ENCODE data around the gene TOMM70. TPM values are rescaled to one million over a fixed set of nuclear protein-coding genes. Genes with fewer than 3 reads are reported as not detected.

TOMM70 gene
- total and polyA plus RNA-seq, 2 of the 13 experiments (the other 11 are each of a cell fraction or from before 2014, with no cell fraction given): 27.0 to 77.2 TPM

- no peaks in the 10 kb centered on the region for H4K20me1 ChIP-seq (ENCODE audit: insufficient read depth, low read length)
- FAIRE-seq (no peak), ATAC-seq (no peak), DNase-seq (ENCODE audit: low spot score) (no peak)
- no peak overlapping the region for H2AFZ ChIP-seq (ENCODE audit: low read length)
- POLR2A ChIA-PET: no interaction called here
- intact Hi-C loops (cut with micrococcal nuclease; ENCODE audit: unreplicated experiment): no loop called here
- no peak overlapping the region for H3K9ac ChIP-seq (ENCODE audit: insufficient read depth, low read depth, low read length)
- H3K27me3 ChIP-seq (ENCODE audit: control insufficient read depth in 1 of 2, insufficient read depth in 2 of 2, low read length in 2 of 2): no peaks in the 10 kb centered on the region
- H3K9me3 ChIP-seq (ENCODE audit: low read length): no peaks in the 10 kb centered on the region
- H3K79me2 ChIP-seq (ENCODE audit: insufficient read depth, low read length): no peaks in the 10 kb centered on the region
- no peak overlapping the region for H3K4me3 ChIP-seq (replicated peaks in 1 of 3; ENCODE audit: insufficient read depth in 1 of 3, low read depth in 2 of 3, low read length in 3 of 3)
- no peak for TF ChIP-seq TARDBP (CRISPR knock-in tag; IDR thresholded peaks at IDR 0.05)
- no peaks in the 10 kb centered on the region; the same call in 1 of the 2 replicates for H3K4me1 ChIP-seq (ENCODE audit: insufficient read depth, low read length)
- H3K4me2 ChIP-seq (ENCODE audit: low read depth, low read length): no peak overlapping the region
- peaks cover 0 to 1% of the 10 kb centered on the region in 2 experiments; a peak in 1 of 5 replicates for H3K36me3 ChIP-seq (replicated peaks in 1 of 2; ENCODE audit: control insufficient read depth in 1 of 2, insufficient read depth in 2 of 2, low read length in 2 of 2)
- in situ Hi-C loops (cut with HindIII; ENCODE audit: extremely low pct_ligation_motif_present, low pct_unique_long_range_greater_than_20kb): no loop called here
- 76% methylated on average over 7 of the region's 8 CpGs for WGBS (ENCODE audit: low lambda C conversion rate)
- no TSS peak for BruUV-seq (replicated peaks)
- no peak overlapping the region for H3K27ac ChIP-seq (ENCODE audit: extremely low read length, insufficient read depth, low read length)
- CTCF ChIA-PET (ENCODE audit: low intra/inter-chr PET ratio, low total read pairs): no interaction called here
Observed at GRCh38 chr3:100426067-100426682, 25.3 kb upstream of the TOMM70 start.

GRCh38 chr3:100425316-100425715 is 24.4 kb upstream of the TOMM70 start:
- H3K79me2 ChIP-seq (ENCODE audit: insufficient read depth, low read length): no peaks in the 10 kb centered on the region
- WGBS (ENCODE audit: low lambda C conversion rate): 77% methylated on average over 1 of the region's 1 CpG
- TF ChIP-seq CEBPB (IDR thresholded peaks at IDR 0.05; ENCODE audit: borderline replicate concordance, low read depth, low read length) (peak; percentile 69), ZNF550 (CRISPR knock-in tag; IDR thresholded peaks at IDR 0.05; ENCODE audit: borderline replicate concordance) (no peak), RBFOX2 (IDR thresholded peaks at IDR 0.05; ENCODE audit: low read depth, low read length) (no peak), MAFF (IDR thresholded peaks at IDR 0.05; ENCODE audit: low read depth, low read length) (no peak)
- POLR2A ChIA-PET: interaction anchor here (1.2 to 1.7 kb wide), 2 partner anchors 24 to 91 kb away, joined by 3 to 5 read pairs; partner anchors contain the start of gene LNP1
- intact Hi-C loops (cut with micrococcal nuclease; ENCODE audit: unreplicated experiment) (no loop called here), in situ Hi-C loops (cut with HindIII; ENCODE audit: extremely low pct_ligation_motif_present, low pct_unique_long_range_greater_than_20kb) (no loop called here)
- no peak for FAIRE-seq
- H3K9me3 ChIP-seq (ENCODE audit: low read length): no peaks in the 10 kb centered on the region
- CTCF ChIA-PET (ENCODE audit: low intra/inter-chr PET ratio, low total read pairs): no interaction called here
- BruUV-seq (replicated peaks): no TSS peak
- H3K4me2 ChIP-seq (ENCODE audit: low read depth, low read length): no peak overlapping the region
- H2AFZ ChIP-seq (ENCODE audit: low read length): no peak overlapping the region
- no peaks in the 10 kb centered on the region for H3K27me3 ChIP-seq (ENCODE audit: control insufficient read depth in 1 of 2, insufficient read depth in 2 of 2, low read length in 2 of 2)
- no peak overlapping the region for H3K4me3 ChIP-seq (replicated peaks in 1 of 3; ENCODE audit: insufficient read depth in 1 of 3, low read depth in 2 of 3, low read length in 3 of 3)
- no peak overlapping the region for H3K9ac ChIP-seq (ENCODE audit: insufficient read depth, low read depth, low read length)
- H3K36me3 ChIP-seq (replicated peaks in 1 of 2; ENCODE audit: control insufficient read depth in 1 of 2, insufficient read depth in 2 of 2, low read length in 2 of 2): peaks cover 0 to 1% of the 10 kb centered on the region in 2 experiments; a peak in 1 of 5 replicates
- no peak overlapping the region for H3K27ac ChIP-seq (ENCODE audit: extremely low read length, insufficient read depth, low read length)
- no peaks in the 10 kb centered on the region; the same call in 1 of the 2 replicates for H3K4me1 ChIP-seq (ENCODE audit: insufficient read depth, low read length)
- no peaks in the 10 kb centered on the region for H4K20me1 ChIP-seq (ENCODE audit: insufficient read depth, low read length)
- ATAC-seq: no peak
- DNase-seq (ENCODE audit: low spot score): no peak
